Measurements from ENCODE around the gene CREB3L2.

GRCh38 chr7:137937202-137937560 lies 64.7 kb downstream of the CREB3L2 start:
- no peak for TF ChIP-seq CTCF (conservative IDR thresholded peaks at IDR 0.05 in 1 of 2, IDR thresholded peaks at IDR 0.05 in 1 of 2; ENCODE audit: low read depth in 1 of 2, low read length in 2 of 2)
- TF ChIP-seq EZH2 (IDR thresholded peaks at IDR 0.05; ENCODE audit: low read length, missing control alignments), result no peak

Data from fibroblast of lung (primary cell).